Measurements from ENCODE around the gene ATP5F1D. TPM values are rescaled to one million over a fixed set of nuclear protein-coding genes. Genes with fewer than 3 reads are reported as not detected.
A peak's percentile ranks its signal among the peaks of the same experiment; 100 is the strongest.

The ATP5F1D gene
- total RNA-seq, 2 donors from 2014 or later = 40.4 to 45.1 TPM

DNA sequence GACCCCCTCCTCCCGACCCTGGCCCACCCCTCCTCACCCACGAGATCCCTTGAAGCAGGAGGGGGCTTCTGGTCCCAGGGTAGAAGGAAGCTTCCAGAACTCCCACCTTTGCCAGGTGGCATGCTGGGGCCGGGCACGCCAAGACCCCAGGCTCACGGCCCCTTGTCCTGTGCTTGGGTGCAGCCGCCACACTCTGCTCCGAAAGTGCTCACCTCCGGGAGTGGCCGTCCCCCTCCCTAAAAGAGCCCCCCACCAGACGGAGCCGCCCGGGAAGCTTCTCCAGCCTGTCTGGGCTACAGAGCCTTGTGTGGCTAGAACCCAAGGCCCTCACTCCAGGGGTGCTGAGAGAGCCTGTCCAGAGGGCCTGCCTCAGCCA is 42.4 kb downstream of the ATP5F1D start:
- H3K4me1 ChIP-seq (ENCODE audit: control insufficient read depth in 1 of 2, low read depth in 2 of 2) = peaks cover 0 to 16% of the 10 kb centered on the region in 2 donors
- H3K36me3 ChIP-seq = peaks cover 5% of the 10 kb centered on the region
- DNase-seq (ENCODE audit: low spot score) = no peak
- H3K9me3 ChIP-seq = no peaks in the 10 kb centered on the region
- peaks cover 18% of the 10 kb centered on the region for H3K27me3 ChIP-seq (replicated peaks; ENCODE audit: insufficient read depth)
- ATAC-seq (ENCODE audit: insufficient number of reproducible peaks, low FRiP score, low read depth) = no peak
- TF ChIP-seq, protein P1, sequence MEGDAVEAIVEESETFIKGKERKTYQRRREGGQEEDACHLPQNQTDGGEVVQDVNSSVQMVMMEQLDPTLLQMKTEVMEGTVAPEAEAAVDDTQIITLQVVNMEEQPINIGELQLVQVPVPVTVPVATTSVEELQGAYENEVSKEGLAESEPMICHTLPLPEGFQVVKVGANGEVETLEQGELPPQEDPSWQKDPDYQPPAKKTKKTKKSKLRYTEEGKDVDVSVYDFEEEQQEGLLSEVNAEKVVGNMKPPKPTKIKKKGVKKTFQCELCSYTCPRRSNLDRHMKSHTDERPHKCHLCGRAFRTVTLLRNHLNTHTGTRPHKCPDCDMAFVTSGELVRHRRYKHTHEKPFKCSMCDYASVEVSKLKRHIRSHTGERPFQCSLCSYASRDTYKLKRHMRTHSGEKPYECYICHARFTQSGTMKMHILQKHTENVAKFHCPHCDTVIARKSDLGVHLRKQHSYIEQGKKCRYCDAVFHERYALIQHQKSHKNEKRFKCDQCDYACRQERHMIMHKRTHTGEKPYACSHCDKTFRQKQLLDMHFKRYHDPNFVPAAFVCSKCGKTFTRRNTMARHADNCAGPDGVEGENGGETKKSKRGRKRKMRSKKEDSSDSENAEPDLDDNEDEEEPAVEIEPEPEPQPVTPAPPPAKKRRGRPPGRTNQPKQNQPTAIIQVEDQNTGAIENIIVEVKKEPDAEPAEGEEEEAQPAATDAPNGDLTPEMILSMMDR (IDR thresholded peaks at IDR 0.05) = no peak
- no peak overlapping the region for H3K27ac ChIP-seq
- no peak overlapping the region for H3K4me3 ChIP-seq

DNA sequence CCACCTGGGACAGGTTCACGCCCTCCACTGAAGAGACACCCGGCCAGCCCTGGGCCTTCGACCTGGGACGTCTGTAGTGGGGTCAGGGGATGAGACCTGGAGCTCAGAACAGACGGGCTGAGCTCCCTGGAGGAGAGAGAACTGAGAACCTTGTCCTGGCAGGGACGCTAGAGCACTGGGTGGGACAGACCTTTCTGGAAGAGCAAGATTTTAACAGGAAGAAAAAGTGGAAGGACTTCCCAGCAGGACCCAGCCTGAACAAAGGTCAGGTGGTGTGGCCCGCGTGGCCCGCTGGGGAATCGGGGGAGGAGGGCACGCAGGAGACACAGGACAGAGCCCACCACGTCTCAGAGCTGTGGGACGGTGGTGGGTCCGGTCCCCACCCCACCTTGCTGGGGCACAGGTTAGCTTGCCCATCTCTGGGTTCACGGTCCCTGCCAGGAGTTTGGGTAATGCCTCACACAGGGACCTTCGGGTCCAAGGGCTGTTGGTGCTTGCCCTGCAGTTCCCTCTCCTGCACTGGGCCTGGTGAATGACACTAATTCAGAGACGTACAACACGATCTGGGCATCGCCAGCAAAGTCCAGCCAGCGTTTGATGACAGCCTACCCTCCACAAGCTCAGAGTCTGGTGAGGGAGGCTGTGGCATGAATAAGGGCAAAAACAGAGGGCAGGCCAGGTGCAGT is 42.9 kb downstream of the ATP5F1D start:
- TF ChIP-seq, protein P1 (IDR thresholded peaks at IDR 0.05) = no peak
- H3K9me3 ChIP-seq = no peaks in the 10 kb centered on the region
- ATAC-seq (ENCODE audit: insufficient number of reproducible peaks, low FRiP score, low read depth) = no peak

DNA sequence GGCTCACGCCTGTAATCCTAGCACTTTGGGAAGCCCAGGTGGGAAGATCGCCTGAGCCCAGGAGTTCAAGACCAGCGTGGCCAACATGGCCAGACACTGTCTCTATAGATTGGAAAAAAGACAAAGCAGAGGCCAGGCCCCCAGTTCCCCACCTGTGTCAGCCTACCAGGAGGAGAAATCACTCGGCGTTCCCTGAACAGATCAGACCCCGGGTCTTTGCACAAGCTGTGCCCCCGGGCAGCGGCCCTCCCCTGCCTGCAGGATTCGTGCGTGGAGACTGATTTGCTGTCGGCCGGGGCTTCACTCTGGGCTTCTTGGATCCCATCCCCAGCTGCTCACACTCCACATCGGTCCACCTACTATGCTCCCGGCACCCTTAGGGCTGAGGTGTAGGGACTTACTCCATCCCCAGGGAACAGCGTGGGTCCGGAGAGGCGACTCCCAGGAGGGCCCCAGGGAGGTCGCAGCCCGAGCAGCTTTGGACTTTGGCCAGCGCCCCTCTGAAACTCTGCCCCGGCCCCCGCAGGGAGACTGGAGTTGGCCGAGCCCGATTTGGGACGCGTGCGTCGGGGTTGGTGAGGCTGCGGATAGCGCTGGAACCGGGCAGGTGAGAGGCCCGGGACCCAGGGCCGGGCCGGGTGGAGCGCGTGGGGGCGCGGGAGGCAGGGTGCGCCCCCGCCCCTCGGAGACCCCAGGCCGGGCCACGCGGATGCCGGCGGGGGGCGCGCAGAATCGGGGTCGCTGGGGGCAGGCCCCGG is 43.6 kb downstream of the ATP5F1D start:
- no peaks in the 10 kb centered on the region for H3K9me3 ChIP-seq
- DNase-seq (ENCODE audit: low spot score) = no peak
- TF ChIP-seq, protein P1 (IDR thresholded peaks at IDR 0.05) = no peak
- ATAC-seq (ENCODE audit: insufficient number of reproducible peaks, low FRiP score, low read depth) = no peak
- peaks cover 0 to 16% of the 10 kb centered on the region in 2 donors for H3K4me1 ChIP-seq (ENCODE audit: control insufficient read depth in 1 of 2, low read depth in 2 of 2)
- no peaks in the 10 kb centered on the region for H3K36me3 ChIP-seq
- peaks cover 18% of the 10 kb centered on the region for H3K27me3 ChIP-seq (replicated peaks; ENCODE audit: insufficient read depth)
- no peak overlapping the region for H3K27ac ChIP-seq
- H3K4me3 ChIP-seq = no peak overlapping the region

More for the DNA sequence above, 42.9 kb downstream of the ATP5F1D start:
- DNase-seq (ENCODE audit: low spot score) = no peak
- H3K27ac ChIP-seq = no peak overlapping the region
- peaks cover 0 to 16% of the 10 kb centered on the region in 2 donors for H3K4me1 ChIP-seq (ENCODE audit: control insufficient read depth in 1 of 2, low read depth in 2 of 2)
- H3K27me3 ChIP-seq (replicated peaks; ENCODE audit: insufficient read depth) = peaks cover 18% of the 10 kb centered on the region
- no peaks in the 10 kb centered on the region for H3K36me3 ChIP-seq
- no peak overlapping the region for H3K4me3 ChIP-seq

DNA sequence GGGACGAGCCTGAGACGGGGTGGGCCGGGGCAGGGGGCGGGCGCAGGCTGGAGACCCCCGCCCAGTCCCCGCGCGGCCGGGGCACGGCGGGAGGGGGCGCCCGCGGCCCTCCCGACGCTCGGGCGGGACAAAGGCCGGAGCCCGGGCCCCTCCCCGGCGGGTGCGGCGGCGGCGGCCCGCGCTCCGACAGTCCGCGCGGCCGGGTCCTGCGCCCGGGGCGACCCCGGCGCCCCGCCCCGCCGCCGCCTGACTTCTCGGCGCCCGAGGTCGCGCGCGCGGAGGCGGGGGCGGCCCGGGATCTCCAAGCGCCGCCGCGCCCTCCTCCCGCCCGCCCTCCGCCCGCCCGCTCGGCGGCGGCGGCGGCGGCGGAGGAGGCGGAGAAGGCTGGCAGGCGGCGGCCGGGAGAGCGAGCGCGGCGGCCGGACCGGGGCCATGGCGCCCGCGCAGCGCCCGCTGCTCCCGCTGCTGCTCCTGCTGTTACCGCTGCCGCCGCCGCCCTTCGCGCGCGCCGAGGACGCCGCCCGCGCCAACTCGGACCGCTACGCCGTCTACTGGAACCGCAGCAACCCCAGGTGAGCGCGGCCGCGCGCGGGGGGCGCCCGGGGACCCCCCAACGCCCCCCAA is 44.3 kb downstream of the ATP5F1D start, which contains the start of gene EFNA2:
TSS of gene EFNA2 (plus strand) at position 137 of the 624 bp plus-strand sequence. CDS start at position 433, 296 bp downstream.
- Histone ChIP-seq H3K4me1 (ENCODE audit: control insufficient read depth in 1 of 2, low read depth in 2 of 2) (peaks cover 0 to 16% of the 10 kb centered on the region in 2 donors), H3K4me3 (no peak within 1 kb of the TSS), H3K27me3 (replicated peaks; ENCODE audit: insufficient read depth) (peaks cover 18% of the 10 kb centered on the region), H3K36me3 (no peaks in the 10 kb centered on the region), H3K27ac (peak within 1 kb of the TSS in 1 of 2 donors; percentile 17), H3K9me3 (no peaks in the 10 kb centered on the region)
- TF ChIP-seq, protein P1 (IDR thresholded peaks at IDR 0.05) = no peak
- DNase-seq (ENCODE audit: low spot score) = no peak
- no peak for ATAC-seq (ENCODE audit: insufficient number of reproducible peaks, low FRiP score, low read depth)
